ENCODE results near the gene LIN7A.
"Not testable (repeated sequence)": the region's sequence is repeated elsewhere in the genome, so short reads cannot be mapped to it uniquely, and the experiment has no call there.

Gene LIN7A

GRCh38 chr12:80924437-80924836 is 13.3 kb downstream of the LIN7A start:
- DNase-seq (ENCODE audit: low read depth in 1 of 2, low spot score in 1 of 2): no peak

GRCh38 chr12:80920006-80920405 is 17.7 kb downstream of the LIN7A start:
- DNase-seq (ENCODE audit: low read depth in 1 of 2, low spot score in 1 of 2): no peak

DNA sequence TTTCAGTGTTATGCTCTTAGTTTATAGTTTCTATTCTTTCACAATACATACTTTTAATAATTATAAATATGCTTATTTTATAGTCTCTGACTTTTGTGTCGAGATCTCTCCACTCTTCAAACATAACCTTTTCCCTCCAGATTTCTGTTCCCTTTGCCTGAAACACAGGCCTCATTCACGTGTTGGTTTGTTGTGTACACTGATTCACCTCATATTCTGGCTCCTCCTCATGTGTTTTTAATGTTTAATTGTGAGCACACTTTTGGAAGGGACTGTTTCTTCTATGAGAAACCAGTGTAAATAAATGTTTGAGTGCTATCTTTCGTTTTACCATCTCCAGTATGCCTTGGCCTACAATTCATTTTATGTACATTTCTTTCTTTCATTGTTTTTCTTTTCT is 20.1 kb downstream of the LIN7A start:
- no peak for DNase-seq (ENCODE audit: low read depth in 1 of 2, low spot score in 1 of 2)

DNA sequence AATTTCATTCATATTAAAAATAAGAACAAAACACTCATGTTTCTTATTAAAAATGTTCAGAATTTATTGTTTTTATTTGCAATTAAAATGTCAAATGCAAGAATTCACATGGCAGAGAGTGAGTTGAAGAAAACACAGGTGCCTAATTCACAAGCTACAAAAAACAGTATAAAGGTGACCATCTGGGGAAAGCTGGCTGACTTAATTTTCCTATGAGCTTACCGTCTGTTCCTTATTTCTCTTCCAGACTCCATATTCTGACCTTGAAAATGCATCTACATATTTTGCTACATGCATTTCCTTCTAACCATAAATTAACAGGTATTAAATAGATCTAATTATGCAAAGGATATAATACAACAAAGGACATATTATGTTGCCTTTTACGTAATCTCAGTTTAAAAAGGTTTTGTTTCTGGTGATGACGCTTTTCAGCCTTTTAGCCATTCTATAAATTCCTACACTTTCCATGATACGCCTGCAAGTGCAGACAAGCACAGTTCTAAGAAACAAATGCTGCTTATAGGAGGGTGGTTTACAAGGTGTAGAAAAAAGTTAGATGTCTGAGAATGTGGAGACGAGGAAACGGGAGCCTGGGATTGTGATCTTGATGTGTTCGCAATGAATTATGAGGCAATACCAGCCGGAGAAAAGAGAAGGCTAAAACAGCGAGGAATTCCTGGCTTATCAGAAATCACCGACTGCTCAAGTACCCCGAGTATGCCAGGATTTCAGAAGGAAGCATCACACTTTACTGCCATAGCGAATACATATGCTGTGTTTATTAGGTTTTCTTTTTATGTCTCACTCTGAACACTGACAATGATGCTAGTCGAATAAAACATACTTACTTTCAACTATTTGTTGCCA is 24.6 kb downstream of the LIN7A start:
- no peak for DNase-seq (ENCODE audit: low read depth in 1 of 2, low spot score in 1 of 2)

DNA sequence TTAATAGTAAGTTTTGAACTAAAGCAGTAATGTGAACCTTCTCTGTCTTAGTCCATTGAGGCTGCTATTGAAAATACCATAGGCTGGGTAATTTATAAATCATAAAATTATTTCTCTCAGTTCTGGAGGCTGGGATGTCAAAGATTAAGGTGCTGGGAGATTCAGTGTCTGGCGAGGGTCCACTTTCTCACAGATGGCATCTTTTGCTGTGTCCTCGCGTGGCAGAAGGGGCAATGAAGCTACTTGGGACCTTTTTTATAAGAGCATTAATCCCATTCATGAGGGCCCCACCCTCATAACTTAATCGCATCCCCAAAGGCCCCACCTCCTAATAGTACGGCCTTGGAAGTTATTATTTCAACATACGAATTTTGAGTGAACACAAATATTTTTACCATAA is 28.4 kb downstream of the LIN7A start:
- DNase-seq (ENCODE audit: low read depth in 1 of 2, low spot score in 1 of 2): no peak

- DNase-seq (ENCODE audit: low read depth in 1 of 2, low spot score in 1 of 2): no peak
Measured at GRCh38 chr12:80902711-80903110, 35.0 kb downstream of the LIN7A start.

GRCh38 chr12:80901661-80902060 is 36.1 kb downstream of the LIN7A start:
- no peak for DNase-seq (ENCODE audit: low read depth in 1 of 2, low spot score in 1 of 2)

- DNase-seq (ENCODE audit: low read depth in 1 of 2, low spot score in 1 of 2): no peak
Measured at GRCh38 chr12:80895240-80895639, 42.5 kb downstream of the LIN7A start.

DNA sequence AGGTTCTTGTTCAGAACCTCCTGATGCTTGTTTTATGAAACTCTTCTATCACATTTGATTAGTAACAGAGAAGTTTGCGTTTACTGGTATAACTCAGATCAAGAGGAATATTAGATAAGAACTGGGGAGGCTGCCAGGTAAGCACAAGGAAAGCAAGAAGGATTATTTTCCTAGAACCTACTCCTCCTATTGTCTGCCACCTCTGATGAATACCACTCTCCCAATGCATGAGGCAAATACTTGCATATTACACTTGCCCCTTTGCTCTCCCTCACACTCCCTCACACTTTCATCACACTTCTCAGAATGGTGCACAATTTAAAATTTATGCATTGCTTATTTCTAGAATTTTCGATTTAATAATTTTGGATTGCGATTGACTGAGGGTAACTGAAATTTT is 43.6 kb downstream of the LIN7A start:
- DNase-seq (ENCODE audit: low read depth in 1 of 2, low spot score in 1 of 2): no peak

DNA sequence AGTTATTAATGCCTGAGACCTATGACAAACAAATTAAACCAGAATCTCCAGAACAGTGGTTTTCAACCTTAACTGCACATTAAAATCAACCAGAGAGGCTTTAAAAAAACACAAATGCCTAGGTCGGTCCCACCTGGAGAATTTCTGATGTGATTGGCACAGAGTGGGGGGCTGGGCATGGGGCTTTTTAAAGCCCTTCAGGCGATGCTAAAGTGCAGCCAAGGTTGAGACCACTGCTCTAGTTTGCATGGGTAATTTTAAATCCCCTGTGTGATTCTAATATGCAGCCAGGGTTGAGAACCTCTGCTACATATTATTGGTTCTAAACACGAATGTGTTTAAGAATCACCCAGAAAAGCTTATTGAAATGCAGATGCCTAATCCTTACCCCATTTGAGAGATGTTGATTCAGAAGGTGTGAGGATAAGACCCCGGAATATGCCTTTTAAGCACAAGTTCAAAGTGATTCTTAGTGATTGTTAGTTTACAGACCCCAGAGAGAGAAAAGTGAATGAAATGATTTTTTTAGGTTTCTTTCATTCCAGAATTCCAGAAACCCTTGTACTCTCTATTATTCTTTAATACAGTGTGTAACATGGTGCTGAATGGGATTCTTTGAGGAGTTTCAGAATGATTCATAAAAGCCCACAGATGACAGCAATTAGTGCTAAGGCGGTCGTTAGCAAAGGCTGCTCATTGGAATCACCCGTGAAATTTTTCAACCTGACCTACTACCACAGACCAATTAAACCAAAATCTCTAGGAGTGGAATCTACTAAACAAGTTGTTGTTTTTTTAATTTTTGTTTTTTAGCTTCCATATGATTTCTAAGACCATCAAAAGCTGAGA is 44.9 kb downstream of the LIN7A start:
- DNase-seq (ENCODE audit: low read depth in 1 of 2, low spot score in 1 of 2): no peak

DNA sequence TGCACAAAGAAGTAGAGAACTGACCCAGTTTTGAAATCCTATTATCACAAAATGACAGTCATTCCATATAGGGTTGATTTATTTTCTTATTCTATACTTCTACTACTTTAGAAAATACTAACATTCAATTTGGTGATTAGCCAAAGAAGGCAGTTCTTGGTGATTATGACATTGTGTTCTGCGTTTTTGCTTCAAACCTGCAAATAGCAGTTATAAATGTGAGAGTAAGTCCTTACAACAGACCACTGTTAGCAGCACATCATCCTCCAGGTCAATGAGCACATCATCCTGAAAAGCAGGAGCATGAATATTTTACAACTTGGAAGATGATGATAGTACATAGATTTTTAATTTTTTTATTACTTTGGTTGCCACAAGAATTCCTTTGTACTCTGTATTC is 53.1 kb downstream of the LIN7A start:
- DNase-seq (ENCODE audit: low read depth in 1 of 2, low spot score in 1 of 2): no peak

DNA sequence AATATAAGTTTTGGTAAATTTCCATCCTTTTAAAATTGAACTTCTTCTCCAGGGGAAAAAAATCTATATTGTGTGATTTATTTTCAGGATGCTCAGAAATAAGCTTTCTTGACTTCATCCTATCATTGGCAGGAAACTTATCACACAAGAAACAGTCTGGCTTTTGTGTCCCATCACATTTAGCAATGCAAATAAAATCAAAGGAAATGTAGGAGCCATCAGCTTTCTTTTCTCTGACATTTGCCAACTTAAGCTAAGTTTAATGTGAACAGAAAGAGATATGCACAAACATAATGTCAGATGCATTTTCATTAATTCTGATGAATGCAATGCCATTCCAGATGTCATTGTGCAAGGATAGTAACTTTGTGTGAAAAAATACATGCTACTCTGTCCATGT is 56.6 kb downstream of the LIN7A start:
- DNase-seq (ENCODE audit: low read depth in 1 of 2, low spot score in 1 of 2): no peak

GRCh38 chr12:80878452-80878851 is 59.3 kb downstream of the LIN7A start:
- not testable (repeated sequence) for DNase-seq (ENCODE audit: low read depth in 1 of 2, low spot score in 1 of 2)

GRCh38 chr12:80877721-80878265 is 59.9 kb downstream of the LIN7A start:
- DNase-seq (ENCODE audit: low read depth in 1 of 2, low spot score in 1 of 2): no peak

- DNase-seq (ENCODE audit: low read depth in 1 of 2, low spot score in 1 of 2): no peak
Measured at GRCh38 chr12:80872053-80872452, 65.7 kb downstream of the LIN7A start.

DNA sequence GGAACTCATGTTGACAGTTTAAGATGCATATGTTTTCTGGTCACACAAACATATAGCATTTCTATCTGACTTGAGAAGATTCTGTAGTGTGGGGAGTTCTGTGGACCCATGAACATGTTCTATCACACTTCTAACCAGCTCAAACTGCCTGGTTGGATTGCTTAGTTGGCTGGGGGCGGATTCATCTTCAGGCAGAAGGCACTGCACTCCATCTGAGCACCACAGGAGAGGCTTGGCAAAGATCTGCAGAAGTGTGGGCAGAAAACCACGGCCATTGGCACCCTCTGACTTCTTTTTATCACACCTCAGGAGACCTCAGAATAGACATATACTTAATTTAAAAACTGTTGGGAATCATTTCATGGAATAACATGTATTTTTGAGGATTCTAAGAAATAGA is 68.5 kb downstream of the LIN7A start:
- DNase-seq (ENCODE audit: low read depth in 1 of 2, low spot score in 1 of 2): no peak

- DNase-seq (ENCODE audit: low read depth in 1 of 2, low spot score in 1 of 2): no peak
Measured at GRCh38 chr12:80868576-80868975, 69.2 kb downstream of the LIN7A start.

DNA sequence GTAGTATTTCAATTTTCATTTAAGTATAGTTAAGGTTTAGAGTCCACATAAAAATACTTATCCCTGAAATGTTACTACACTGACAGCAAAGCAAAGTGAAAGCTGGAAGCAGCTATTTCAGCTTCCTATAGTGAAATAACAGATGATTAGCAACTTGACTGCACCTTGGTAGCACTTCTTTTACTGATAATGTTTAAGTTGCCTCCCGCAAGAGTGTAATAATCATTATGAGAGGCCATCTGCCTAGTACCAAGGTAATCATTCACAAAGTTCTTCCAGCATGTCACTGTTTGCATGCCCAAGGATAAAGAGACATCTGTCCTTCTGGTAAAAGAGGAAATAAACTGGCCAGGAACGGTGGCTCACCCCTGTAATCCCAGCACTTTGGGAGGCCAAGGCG is 69.8 kb downstream of the LIN7A start:
- no peak for DNase-seq (ENCODE audit: low read depth in 1 of 2, low spot score in 1 of 2)

DNA sequence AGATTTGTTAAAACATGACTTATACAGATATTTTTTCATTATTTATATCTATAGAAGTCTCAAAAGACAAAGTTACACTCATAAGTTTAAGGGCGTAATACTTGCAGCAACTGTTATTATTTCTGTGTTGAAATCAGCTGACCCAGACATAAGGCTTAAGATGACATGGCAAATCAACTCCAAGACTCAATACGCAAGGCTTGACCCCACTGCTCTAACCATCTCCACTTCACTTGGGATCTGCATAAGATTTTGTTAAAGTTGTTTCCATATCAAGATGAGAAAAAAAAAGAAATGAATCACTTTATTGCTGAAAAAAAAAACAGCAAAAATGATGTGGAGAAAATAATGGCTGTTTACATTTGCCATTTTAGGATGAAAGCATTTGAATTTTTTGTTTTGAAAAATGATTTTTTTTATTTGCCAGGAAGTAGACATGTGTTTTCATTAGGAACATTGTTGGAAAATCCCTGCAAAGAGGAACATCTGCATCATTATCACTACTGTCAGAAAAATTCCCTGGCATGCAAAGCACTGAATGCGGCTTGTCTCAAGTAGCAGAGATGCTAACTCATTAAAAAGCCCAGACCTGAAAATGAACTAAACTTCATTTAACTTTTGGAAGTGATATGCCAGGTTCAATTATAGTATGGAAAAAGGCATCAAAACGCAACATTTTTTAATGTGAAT is 73.5 kb downstream of the LIN7A start:
- DNase-seq (ENCODE audit: low read depth in 1 of 2, low spot score in 1 of 2): no peak

DNA sequence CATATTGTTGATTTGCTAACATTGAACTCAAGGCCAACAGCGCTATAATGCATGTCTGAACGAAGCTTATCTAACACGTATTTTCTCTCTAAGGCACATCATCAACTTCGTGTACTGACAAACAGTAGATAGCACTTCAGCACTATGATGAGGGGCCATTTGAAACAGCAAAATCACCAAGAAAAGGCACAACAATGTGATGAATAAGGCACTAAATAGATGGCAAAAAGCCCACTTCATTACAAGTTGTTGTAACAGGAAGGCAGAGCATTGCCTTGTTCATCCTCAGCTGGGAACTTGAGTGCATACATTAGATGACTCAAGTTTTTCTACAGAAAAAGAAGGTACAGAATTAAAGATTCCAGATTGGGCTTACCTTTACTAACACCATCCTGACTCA is 75.2 kb downstream of the LIN7A start:
- no peak for DNase-seq (ENCODE audit: low read depth in 1 of 2, low spot score in 1 of 2)

GRCh38 chr12:80861641-80862378 is 75.9 kb downstream of the LIN7A start:
- no peak for DNase-seq (ENCODE audit: low read depth in 1 of 2, low spot score in 1 of 2)
